ENCODE measurements around the gene BDP1.

DNA sequence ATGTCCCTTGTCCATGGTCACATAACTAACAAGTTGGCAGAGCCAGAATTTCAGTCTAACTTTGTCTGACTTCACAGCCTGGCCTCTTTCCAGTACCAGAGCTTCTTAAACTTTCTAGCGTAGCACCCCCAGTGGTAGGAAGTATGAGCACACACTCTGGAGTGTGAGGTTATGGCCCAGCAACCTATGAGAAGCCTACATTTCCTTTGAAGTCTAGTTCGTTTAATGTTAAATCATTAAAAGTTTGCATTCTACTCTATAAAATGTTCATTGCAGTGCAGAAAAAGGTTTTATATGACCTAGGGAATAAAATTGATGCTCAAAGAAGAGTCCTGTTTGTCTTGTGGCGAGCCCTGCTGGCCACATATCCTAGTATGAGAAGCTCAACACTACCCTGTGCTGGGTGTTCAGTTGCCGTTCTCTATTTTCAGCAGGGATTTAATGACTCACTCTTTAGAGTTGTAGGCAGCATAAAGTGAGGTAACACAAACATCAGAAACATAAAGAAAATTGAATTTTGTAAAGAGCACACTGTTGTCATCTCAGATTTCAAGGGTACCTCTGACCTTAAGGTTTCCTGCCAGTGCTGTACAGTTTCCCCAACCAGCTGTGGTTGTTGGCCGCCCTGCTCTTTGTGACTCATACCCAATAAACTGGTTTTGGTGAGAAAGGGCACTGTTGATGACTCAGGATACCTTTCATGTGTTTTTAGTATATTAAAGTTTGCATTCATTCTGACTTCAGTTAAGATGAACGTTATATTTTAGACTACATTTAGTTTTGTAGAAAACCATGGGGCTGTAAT, 146.0 kb downstream of the BDP1 start:
- TF ChIP-seq, protein P1, sequence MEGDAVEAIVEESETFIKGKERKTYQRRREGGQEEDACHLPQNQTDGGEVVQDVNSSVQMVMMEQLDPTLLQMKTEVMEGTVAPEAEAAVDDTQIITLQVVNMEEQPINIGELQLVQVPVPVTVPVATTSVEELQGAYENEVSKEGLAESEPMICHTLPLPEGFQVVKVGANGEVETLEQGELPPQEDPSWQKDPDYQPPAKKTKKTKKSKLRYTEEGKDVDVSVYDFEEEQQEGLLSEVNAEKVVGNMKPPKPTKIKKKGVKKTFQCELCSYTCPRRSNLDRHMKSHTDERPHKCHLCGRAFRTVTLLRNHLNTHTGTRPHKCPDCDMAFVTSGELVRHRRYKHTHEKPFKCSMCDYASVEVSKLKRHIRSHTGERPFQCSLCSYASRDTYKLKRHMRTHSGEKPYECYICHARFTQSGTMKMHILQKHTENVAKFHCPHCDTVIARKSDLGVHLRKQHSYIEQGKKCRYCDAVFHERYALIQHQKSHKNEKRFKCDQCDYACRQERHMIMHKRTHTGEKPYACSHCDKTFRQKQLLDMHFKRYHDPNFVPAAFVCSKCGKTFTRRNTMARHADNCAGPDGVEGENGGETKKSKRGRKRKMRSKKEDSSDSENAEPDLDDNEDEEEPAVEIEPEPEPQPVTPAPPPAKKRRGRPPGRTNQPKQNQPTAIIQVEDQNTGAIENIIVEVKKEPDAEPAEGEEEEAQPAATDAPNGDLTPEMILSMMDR (IDR thresholded peaks at IDR 0.05; ENCODE audit: low read depth, low read length), result peak; percentile 74
- TF ChIP-seq POLR2A (IDR thresholded peaks at IDR 0.05; ENCODE audit: extremely low read depth, insufficient read length), result no peak

Measured in NB4 (cell line).